GM23338 (cell line): ENCODE measurements around the gene MYL4. TPM values are rescaled to one million over a fixed set of nuclear protein-coding genes. Genes with fewer than 3 reads are reported as not detected.

Source experiments
- ATAC-seq: fragments of 200-7000 bp; cut with Tn5 transposase; 3 replicates; pipeline ENCODE4 v1.9.1; 2020
- DNase-seq: peaks from one replicate; pipeline ENCODE4 v3.0.0-alpha.2; 2015; ENCODE audit warnings: low spot score
- H2AFZ ChIP-seq: fragments of 200-600 bp; sonication (generic); 2 replicates; pipeline ENCODE4 v1.8.0; 2016; ENCODE audit warnings: antibody characterized with exemption, mild to moderate bottlenecking, moderate library complexity
- H3F3A ChIP-seq: fragments of 200-600 bp; sonication (generic); replicated peaks from 2 replicates; pipeline ENCODE4 v1.8.0; 2017; ENCODE audit warnings: antibody characterized with exemption, mixed run types, low read depth
- H3K27ac ChIP-seq: fragments of 200-600 bp; sonication (generic); 2 replicates; pipeline ENCODE4 v1.6.1; 2016; ENCODE audit warnings: low read depth
- H3K27me3 ChIP-seq: fragments of 200-600 bp; sonication (generic); 2 replicates; pipeline ENCODE4 v1.8.0; 2016; ENCODE audit warnings: mild to moderate bottlenecking, mixed run types, moderate library complexity; ENCODE audit not compliant: insufficient read depth
- H3K36me3 ChIP-seq: fragments of 200-600 bp; sonication (generic); 2 replicates; pipeline ENCODE4 v1.8.0; 2016; ENCODE audit warnings: mild to moderate bottlenecking; ENCODE audit not compliant: insufficient read depth
- H3K4me1 ChIP-seq: fragments of 200-600 bp; sonication (generic); 2 replicates; pipeline ENCODE4 v1.8.0; 2016; ENCODE audit warnings: mild to moderate bottlenecking, moderate library complexity; ENCODE audit not compliant: insufficient read depth
- H3K4me2 ChIP-seq: fragments of 200-600 bp; sonication (generic); 2 replicates; pipeline ENCODE4 v1.7.1; 2017; ENCODE audit warnings: mixed run types
- H3K4me3 ChIP-seq: fragments of 200-600 bp; sonication (generic); 2 replicates; pipeline ENCODE4 v1.6.1; 2016; ENCODE audit warnings: mixed run types
- H3K79me2 ChIP-seq: fragments of 200-600 bp; sonication (generic); replicated peaks from 2 replicates; pipeline ENCODE4 v1.8.0; 2017; ENCODE audit warnings: mild to moderate bottlenecking; ENCODE audit not compliant: insufficient read depth
- H3K9me2 ChIP-seq: fragments of 200-600 bp; sonication (generic); 2 replicates; pipeline ENCODE4 v1.8.0; 2017; ENCODE audit not compliant: insufficient read depth
- H4K20me1 ChIP-seq: fragments of 200-600 bp; sonication (generic); replicated peaks from 2 replicates; pipeline ENCODE4 v1.8.0; 2017; ENCODE audit warnings: mild to moderate bottlenecking; ENCODE audit not compliant: insufficient read depth
- H3K27ac Mint-ChIP-seq: 2 replicates; pipeline ENCODE4 v1.8.0; 2020; ENCODE audit warnings: inconsistent platforms, mild to moderate bottlenecking, moderate library complexity, mixed read lengths
- H3K27me3 Mint-ChIP-seq: 3 replicates; pipeline ENCODE4 v1.8.0; 2022; ENCODE audit warnings: low read depth, mild to moderate bottlenecking, moderate library complexity, mixed read lengths, inconsistent platforms; ENCODE audit not compliant: insufficient read depth, poor library complexity
- H3K36me3 Mint-ChIP-seq: 3 replicates; pipeline ENCODE4 v1.8.0; 2021; ENCODE audit warnings: low read depth, mild to moderate bottlenecking, inconsistent platforms, moderate library complexity, mixed read lengths
- H3K4me1 Mint-ChIP-seq: 3 replicates; pipeline ENCODE4 v1.8.0; 2020; ENCODE audit warnings: mild to moderate bottlenecking, inconsistent platforms, mixed read lengths
- H3K4me3 Mint-ChIP-seq: 3 replicates; pipeline ENCODE4 v1.8.0; 2021; ENCODE audit warnings: moderate library complexity, mild to moderate bottlenecking, inconsistent platforms, mixed read lengths
- H3K9me3 Mint-ChIP-seq: 3 replicates; pipeline ENCODE4 v1.8.0; 2020; ENCODE audit warnings: moderate library complexity, mild to moderate bottlenecking, inconsistent platforms, mixed read lengths
- CREB1 ChIP-seq: fragments of 250-450 bp; sonication (Bioruptor Pico); IDR thresholded peaks from 2 replicates; pipeline ENCODE4 v1.5.0; 2020; ENCODE audit warnings: low read depth, mild to moderate bottlenecking, moderate library complexity
- EZH2 ChIP-seq: fragments of 200-600 bp; sonication (generic); IDR thresholded peaks from one replicate; pipeline ENCODE4 v1.8.0; 2017; ENCODE audit warnings: antibody characterized with exemption, mild to moderate bottlenecking, low read depth; ENCODE audit not compliant: unreplicated experiment
- EZH2phosphoT487 ChIP-seq: fragments of 200-600 bp; sonication (generic); IDR thresholded peaks from one replicate; pipeline ENCODE4 v1.8.1; 2018; ENCODE audit warnings: antibody characterized with exemption; ENCODE audit not compliant: unreplicated experiment
- JUNB ChIP-seq: IDR thresholded peaks from one replicate; pipeline ENCODE4 v1.6.1; 2016; ENCODE audit warnings: antibody characterized with exemption; ENCODE audit not compliant: unreplicated experiment
- NANOG ChIP-seq: IDR thresholded peaks from 2 replicates; pipeline ENCODE4 v1.6.1; 2016; ENCODE audit warnings: antibody characterized with exemption, borderline replicate concordance
- POLR2AphosphoS5 ChIP-seq: IDR thresholded peaks from 2 replicates; pipeline ENCODE4 v1.6.1; 2016; ENCODE audit warnings: antibody characterized with exemption, low read depth
- STAT1 ChIP-seq: IDR thresholded peaks from one replicate; pipeline ENCODE4 v1.6.1; 2016; ENCODE audit warnings: antibody characterized with exemption; ENCODE audit not compliant: unreplicated experiment
- ZNF114 ChIP-seq: fragments of 250-450 bp; sonication (Bioruptor Pico); IDR thresholded peaks from 2 replicates; pipeline ENCODE4 v1.5.0; 2020; ENCODE audit warnings: mild to moderate bottlenecking, moderate library complexity
- ZNF331 ChIP-seq: fragments of 250-450 bp; sonication (Bioruptor Pico); IDR thresholded peaks from 2 replicates; pipeline ENCODE4 v1.5.0; 2020; ENCODE audit warnings: low read depth, mild to moderate bottlenecking, moderate library complexity
- polyA plus RNA-seq: library from polyadenylated mRNA; unstranded; fragments of >200 nt; fragmentation: Nextera tagmentation; extraction: Ambion mirVana; gene quantifications from 2 replicates; pipeline ENCODE4 v1.2.1, GENCODE V29; 2016
- total RNA-seq: library from RNA; depleted of rRNA; stranded (reverse); fragments of >200 nt; shearing (Covaris generic); gene quantifications from 2 replicates; pipeline ENCODE4 v1.2.3, GENCODE V29; 2014
- TF ChIP-seq, protein P1 (sequence below): IDR thresholded peaks from 2 replicates; pipeline ENCODE4 v1.6.1; 2016; ENCODE audit warnings: antibody characterized with exemption
- TF ChIP-seq, protein P2 (sequence below): fragments of 250-450 bp; sonication (Bioruptor Pico); IDR thresholded peaks from 2 replicates; pipeline ENCODE4 v1.5.0; 2020; ENCODE audit warnings: mild to moderate bottlenecking, moderate library complexity
- TF ChIP-seq, protein P3 (sequence below), 2 experiments: fragments of 200-600 bp in 1 of 2; sonication (generic) in 1 of 2; conservative IDR thresholded peaks; 2 replicates each; pipeline versions ENCODE4 v1.5.1 to v1.6.1; 2016 to 2017; ENCODE audit warnings: antibody characterized with exemption in 2 of 2, low read depth in 2 of 2, mild to moderate bottlenecking in 2 of 2, moderate library complexity in 1 of 2
- TF ChIP-seq, protein P4 (sequence below): IDR thresholded peaks from one replicate; pipeline ENCODE4 v1.6.1; 2018; ENCODE audit warnings: antibody characterized with exemption; ENCODE audit not compliant: unreplicated experiment

MYL4 gene
- total and polyA plus RNA-seq, 2 experiments from 2014 or later = 0.44 TPM; not detected in 1

DNA sequence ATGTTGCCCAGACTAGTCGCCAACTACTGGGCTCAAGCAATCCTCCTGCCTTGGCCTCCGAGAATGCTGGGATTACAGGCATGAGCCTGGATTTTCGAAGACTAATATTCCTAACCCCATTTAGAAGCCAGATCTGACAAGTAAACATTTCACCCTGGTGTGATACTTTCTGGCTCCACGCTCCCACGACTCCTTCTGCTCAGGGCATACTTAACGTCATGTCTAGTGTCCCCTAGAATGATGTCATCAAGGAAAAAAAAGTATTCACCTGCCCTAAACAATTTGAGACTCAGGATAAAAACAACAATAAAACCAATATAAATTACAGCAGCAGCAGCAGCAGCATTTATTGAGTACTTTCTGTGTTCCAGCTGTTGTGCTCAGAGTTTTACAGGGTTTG, 57.6 kb downstream of the MYL4 start:
- Mint-ChIP-seq H3K4me1 (peaks cover 2% of the 10 kb centered on the region; the same call in 1 of the 3 replicates), H3K9me3 (peaks cover 15% of the 10 kb centered on the region), H3K27ac (no peak overlapping the region; the same call in 1 of the 2 replicates), H3K27me3 (peaks cover 7% of the 10 kb centered on the region), H3K36me3 (peaks cover 8% of the 10 kb centered on the region), H3K4me3 (no peak overlapping the region)
- ATAC-seq = no peak
- no peak overlapping the region for H3K4me3 ChIP-seq
- no peaks in the 10 kb centered on the region; the same call in 1 of the 2 replicates for H3K36me3 ChIP-seq
- no peak for DNase-seq
- H3F3A ChIP-seq = no peaks in the 10 kb centered on the region
- H3K27me3 ChIP-seq = no peaks in the 10 kb centered on the region
- no peak overlapping the region for H2AFZ ChIP-seq
- no peaks in the 10 kb centered on the region for H3K4me1 ChIP-seq
- H3K4me2 ChIP-seq = no peak overlapping the region
- no peak for TF ChIP-seq NANOG
- TF ChIP-seq ZNF114 = no peak
- no peak for TF ChIP-seq EZH2phosphoT487
- TF ChIP-seq JUNB = no peak
- TF ChIP-seq EZH2 = no peak
- TF ChIP-seq, protein P1, sequence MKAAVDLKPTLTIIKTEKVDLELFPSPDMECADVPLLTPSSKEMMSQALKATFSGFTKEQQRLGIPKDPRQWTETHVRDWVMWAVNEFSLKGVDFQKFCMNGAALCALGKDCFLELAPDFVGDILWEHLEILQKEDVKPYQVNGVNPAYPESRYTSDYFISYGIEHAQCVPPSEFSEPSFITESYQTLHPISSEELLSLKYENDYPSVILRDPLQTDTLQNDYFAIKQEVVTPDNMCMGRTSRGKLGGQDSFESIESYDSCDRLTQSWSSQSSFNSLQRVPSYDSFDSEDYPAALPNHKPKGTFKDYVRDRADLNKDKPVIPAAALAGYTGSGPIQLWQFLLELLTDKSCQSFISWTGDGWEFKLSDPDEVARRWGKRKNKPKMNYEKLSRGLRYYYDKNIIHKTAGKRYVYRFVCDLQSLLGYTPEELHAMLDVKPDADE = no peak
- no peak for TF ChIP-seq POLR2AphosphoS5
- TF ChIP-seq, protein P2, sequence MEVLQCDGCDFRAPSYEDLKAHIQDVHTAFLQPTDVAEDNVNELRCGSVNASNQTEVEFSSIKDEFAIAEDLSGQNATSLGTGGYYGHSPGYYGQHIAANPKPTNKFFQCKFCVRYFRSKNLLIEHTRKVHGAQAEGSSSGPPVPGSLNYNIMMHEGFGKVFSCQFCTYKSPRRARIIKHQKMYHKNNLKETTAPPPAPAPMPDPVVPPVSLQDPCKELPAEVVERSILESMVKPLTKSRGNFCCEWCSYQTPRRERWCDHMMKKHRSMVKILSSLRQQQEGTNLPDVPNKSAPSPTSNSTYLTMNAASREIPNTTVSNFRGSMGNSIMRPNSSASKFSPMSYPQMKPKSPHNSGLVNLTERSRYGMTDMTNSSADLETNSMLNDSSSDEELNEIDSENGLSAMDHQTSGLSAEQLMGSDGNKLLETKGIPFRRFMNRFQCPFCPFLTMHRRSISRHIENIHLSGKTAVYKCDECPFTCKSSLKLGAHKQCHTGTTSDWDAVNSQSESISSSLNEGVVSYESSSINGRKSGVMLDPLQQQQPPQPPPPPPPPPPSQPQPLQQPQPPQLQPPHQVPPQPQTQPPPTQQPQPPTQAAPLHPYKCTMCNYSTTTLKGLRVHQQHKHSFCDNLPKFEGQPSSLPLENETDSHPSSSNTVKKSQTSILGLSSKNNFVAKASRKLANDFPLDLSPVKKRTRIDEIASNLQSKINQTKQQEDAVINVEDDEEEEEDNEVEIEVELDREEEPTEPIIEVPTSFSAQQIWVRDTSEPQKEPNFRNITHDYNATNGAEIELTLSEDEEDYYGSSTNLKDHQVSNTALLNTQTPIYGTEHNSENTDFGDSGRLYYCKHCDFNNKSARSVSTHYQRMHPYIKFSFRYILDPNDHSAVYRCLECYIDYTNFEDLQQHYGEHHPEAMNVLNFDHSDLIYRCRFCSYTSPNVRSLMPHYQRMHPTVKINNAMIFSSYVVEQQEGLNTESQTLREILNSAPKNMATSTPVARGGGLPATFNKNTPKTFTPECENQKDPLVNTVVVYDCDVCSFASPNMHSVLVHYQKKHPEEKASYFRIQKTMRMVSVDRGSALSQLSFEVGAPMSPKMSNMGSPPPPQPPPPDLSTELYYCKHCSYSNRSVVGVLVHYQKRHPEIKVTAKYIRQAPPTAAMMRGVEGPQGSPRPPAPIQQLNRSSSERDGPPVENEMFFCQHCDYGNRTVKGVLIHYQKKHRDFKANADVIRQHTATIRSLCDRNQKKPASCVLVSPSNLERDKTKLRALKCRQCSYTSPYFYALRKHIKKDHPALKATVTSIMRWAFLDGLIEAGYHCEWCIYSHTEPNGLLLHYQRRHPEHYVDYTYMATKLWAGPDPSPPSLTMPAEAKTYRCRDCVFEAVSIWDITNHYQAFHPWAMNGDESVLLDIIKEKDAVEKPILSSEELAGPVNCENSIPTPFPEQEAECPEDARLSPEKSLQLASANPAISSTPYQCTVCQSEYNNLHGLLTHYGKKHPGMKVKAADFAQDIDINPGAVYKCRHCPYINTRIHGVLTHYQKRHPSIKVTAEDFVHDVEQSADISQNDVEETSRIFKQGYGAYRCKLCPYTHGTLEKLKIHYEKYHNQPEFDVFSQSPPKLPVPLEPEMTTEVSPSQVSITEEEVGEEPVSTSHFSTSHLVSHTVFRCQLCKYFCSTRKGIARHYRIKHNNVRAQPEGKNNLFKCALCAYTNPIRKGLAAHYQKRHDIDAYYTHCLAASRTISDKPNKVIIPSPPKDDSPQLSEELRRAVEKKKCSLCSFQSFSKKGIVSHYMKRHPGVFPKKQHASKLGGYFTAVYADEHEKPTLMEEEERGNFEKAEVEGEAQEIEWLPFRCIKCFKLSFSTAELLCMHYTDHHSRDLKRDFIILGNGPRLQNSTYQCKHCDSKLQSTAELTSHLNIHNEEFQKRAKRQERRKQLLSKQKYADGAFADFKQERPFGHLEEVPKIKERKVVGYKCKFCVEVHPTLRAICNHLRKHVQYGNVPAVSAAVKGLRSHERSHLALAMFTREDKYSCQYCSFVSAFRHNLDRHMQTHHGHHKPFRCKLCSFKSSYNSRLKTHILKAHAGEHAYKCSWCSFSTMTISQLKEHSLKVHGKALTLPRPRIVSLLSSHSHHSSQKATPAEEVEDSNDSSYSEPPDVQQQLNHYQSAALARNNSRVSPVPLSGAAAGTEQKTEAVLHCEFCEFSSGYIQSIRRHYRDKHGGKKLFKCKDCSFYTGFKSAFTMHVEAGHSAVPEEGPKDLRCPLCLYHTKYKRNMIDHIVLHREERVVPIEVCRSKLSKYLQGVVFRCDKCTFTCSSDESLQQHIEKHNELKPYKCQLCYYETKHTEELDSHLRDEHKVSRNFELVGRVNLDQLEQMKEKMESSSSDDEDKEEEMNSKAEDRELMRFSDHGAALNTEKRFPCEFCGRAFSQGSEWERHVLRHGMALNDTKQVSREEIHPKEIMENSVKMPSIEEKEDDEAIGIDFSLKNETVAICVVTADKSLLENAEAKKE (CRISPR knock-in tag) = no peak
- no peak for TF ChIP-seq ZNF331 (CRISPR knock-in tag)
- TF ChIP-seq, protein P3, sequence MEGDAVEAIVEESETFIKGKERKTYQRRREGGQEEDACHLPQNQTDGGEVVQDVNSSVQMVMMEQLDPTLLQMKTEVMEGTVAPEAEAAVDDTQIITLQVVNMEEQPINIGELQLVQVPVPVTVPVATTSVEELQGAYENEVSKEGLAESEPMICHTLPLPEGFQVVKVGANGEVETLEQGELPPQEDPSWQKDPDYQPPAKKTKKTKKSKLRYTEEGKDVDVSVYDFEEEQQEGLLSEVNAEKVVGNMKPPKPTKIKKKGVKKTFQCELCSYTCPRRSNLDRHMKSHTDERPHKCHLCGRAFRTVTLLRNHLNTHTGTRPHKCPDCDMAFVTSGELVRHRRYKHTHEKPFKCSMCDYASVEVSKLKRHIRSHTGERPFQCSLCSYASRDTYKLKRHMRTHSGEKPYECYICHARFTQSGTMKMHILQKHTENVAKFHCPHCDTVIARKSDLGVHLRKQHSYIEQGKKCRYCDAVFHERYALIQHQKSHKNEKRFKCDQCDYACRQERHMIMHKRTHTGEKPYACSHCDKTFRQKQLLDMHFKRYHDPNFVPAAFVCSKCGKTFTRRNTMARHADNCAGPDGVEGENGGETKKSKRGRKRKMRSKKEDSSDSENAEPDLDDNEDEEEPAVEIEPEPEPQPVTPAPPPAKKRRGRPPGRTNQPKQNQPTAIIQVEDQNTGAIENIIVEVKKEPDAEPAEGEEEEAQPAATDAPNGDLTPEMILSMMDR (conservative IDR thresholded peaks at IDR 0.05; ENCODE audit: low read depth in 2 of 2) = no peak
- TF ChIP-seq, protein P4, sequence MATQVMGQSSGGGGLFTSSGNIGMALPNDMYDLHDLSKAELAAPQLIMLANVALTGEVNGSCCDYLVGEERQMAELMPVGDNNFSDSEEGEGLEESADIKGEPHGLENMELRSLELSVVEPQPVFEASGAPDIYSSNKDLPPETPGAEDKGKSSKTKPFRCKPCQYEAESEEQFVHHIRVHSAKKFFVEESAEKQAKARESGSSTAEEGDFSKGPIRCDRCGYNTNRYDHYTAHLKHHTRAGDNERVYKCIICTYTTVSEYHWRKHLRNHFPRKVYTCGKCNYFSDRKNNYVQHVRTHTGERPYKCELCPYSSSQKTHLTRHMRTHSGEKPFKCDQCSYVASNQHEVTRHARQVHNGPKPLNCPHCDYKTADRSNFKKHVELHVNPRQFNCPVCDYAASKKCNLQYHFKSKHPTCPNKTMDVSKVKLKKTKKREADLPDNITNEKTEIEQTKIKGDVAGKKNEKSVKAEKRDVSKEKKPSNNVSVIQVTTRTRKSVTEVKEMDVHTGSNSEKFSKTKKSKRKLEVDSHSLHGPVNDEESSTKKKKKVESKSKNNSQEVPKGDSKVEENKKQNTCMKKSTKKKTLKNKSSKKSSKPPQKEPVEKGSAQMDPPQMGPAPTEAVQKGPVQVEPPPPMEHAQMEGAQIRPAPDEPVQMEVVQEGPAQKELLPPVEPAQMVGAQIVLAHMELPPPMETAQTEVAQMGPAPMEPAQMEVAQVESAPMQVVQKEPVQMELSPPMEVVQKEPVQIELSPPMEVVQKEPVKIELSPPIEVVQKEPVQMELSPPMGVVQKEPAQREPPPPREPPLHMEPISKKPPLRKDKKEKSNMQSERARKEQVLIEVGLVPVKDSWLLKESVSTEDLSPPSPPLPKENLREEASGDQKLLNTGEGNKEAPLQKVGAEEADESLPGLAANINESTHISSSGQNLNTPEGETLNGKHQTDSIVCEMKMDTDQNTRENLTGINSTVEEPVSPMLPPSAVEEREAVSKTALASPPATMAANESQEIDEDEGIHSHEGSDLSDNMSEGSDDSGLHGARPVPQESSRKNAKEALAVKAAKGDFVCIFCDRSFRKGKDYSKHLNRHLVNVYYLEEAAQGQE = no peak
- TF ChIP-seq STAT1 = no peak
- no peak for TF ChIP-seq CREB1 (CRISPR knock-in tag)
- no peak overlapping the region for H3K27ac ChIP-seq
- peaks cover 10% of the 10 kb centered on the region; the same call in 1 of the 2 replicates for H3K9me2 ChIP-seq
- no peaks in the 10 kb centered on the region for H3K79me2 ChIP-seq
- no peaks in the 10 kb centered on the region for H4K20me1 ChIP-seq
